NB4 (cell line): ENCODE results near the gene CLEC17A.

ENCODE experiments used
- CTCF ChIP-seq: IDR thresholded peaks from one replicate; pipeline ENCODE4 v1.5.1; 2012; ENCODE audit warnings: low read depth, low read length
- MAX ChIP-seq: IDR thresholded peaks from 2 replicates; pipeline ENCODE4 v1.6.1; 2011; ENCODE audit warnings: low read depth, low read length
- MYC ChIP-seq: IDR thresholded peaks from 2 replicates; pipeline ENCODE4 v1.6.1; 2011; ENCODE audit warnings: low read depth, low read length
- POLR2A ChIP-seq: IDR thresholded peaks from 2 replicates; pipeline ENCODE4 v1.6.1; 2011; ENCODE audit warnings: mild to moderate bottlenecking; ENCODE audit not compliant: insufficient read length; ENCODE audit errors: extremely low read depth

GRCh38 chr19:14575428-14575980 is 7.4 kb upstream of the CLEC17A start:
- TF ChIP-seq CTCF (no peak), MAX (no peak), POLR2A (no peak), MYC (no peak)
